H54 (cell line): ENCODE results near the gene CHST9.

Source experiments
- DNase-seq: peaks from one replicate; pipeline ENCODE4 v3.0.0; 2011; ENCODE audit warnings: low spot score, mixed read lengths; ENCODE audit not compliant: insufficient read length
- FAIRE-seq: peaks from 3 replicates; lab custom pipeline; 2011; peaks lifted over from hg19 to GRCh38; lab: Jason Lieb, UNC
- POLR2A ChIP-seq: IDR thresholded peaks from 2 replicates; pipeline ENCODE4 v1.6.1; 2011; ENCODE audit warnings: low read depth, mild to moderate bottlenecking, low read length

Gene CHST9

GRCh38 chr18:27142891-27143290 is 42.2 kb downstream of the CHST9 start:
- DNase-seq (no peak), FAIRE-seq (no peak)
- TF ChIP-seq POLR2A, result no peak

- no peak for TF ChIP-seq POLR2A
- FAIRE-seq, result no peak
- no peak for DNase-seq
Observed at GRCh38 chr18:27141876-27142275, 43.2 kb downstream of the CHST9 start.

GRCh38 chr18:27138079-27138478 is 47.0 kb downstream of the CHST9 start:
- DNase-seq (no peak), FAIRE-seq (no peak)
- no peak for TF ChIP-seq POLR2A

- TF ChIP-seq POLR2A, result no peak
- no peak for FAIRE-seq
- DNase-seq, result peak; percentile 19
Observed at GRCh38 chr18:27136208-27136535, 48.9 kb downstream of the CHST9 start.

- no peak for DNase-seq
- no peak for FAIRE-seq
- no peak for TF ChIP-seq POLR2A
Observed at GRCh38 chr18:27135504-27136207, 49.5 kb downstream of the CHST9 start.

GRCh38 chr18:27130065-27130630 is 55.0 kb downstream of the CHST9 start:
- TF ChIP-seq POLR2A, result no peak

GRCh38 chr18:27124196-27124595 is 60.9 kb downstream of the CHST9 start:
- no peak for FAIRE-seq
- DNase-seq, result no peak
- no peak for TF ChIP-seq POLR2A

More at GRCh38 chr18:27130065-27130630, 55.0 kb downstream of the CHST9 start:
- FAIRE-seq (no peak), DNase-seq (no peak)

GRCh38 chr18:27121108-27121507 is 64.0 kb downstream of the CHST9 start:
- FAIRE-seq, result no peak
- no peak for TF ChIP-seq POLR2A
- DNase-seq, result no peak

GRCh38 chr18:27120246-27120645 is 64.9 kb downstream of the CHST9 start:
- FAIRE-seq (no peak), DNase-seq (no peak)
- TF ChIP-seq POLR2A, result no peak

- DNase-seq (no peak), FAIRE-seq (no peak)
- no peak for TF ChIP-seq POLR2A
Observed at GRCh38 chr18:27118973-27119372, 66.1 kb downstream of the CHST9 start.

- TF ChIP-seq POLR2A, result no peak
- DNase-seq (no peak), FAIRE-seq (no peak)
Observed at GRCh38 chr18:27114842-27115241, 70.3 kb downstream of the CHST9 start.

- no peak for FAIRE-seq
- no peak for TF ChIP-seq POLR2A
- no peak for DNase-seq
Observed at GRCh38 chr18:27113358-27113757, 71.8 kb downstream of the CHST9 start.

- DNase-seq (no peak), FAIRE-seq (no peak)
- TF ChIP-seq POLR2A, result no peak
Observed at GRCh38 chr18:27110319-27110718, 74.8 kb downstream of the CHST9 start.

- FAIRE-seq (no peak), DNase-seq (no peak)
- no peak for TF ChIP-seq POLR2A
Observed at GRCh38 chr18:27109451-27109850, 75.7 kb downstream of the CHST9 start.

GRCh38 chr18:27108842-27109241 is 76.3 kb downstream of the CHST9 start:
- DNase-seq, result no peak
- FAIRE-seq, result no peak
- no peak for TF ChIP-seq POLR2A
